Body of pancreas (tissue), 4 donors: ENCODE measurements around the gene SUPT3H.

Experiments used
- POLR2A ChIP-seq, 3 donors: fragments of 450-650 bp; IDR thresholded peaks; one replicate each; pipeline ENCODE4 v1.6.1; 2016; ENCODE audit warnings: antibody characterized with exemption in 3 of 3, mild to moderate bottlenecking in 2 of 3
- TF ChIP-seq, protein P1 (sequence below), 7 experiments: fragments of 450-650 bp in 4 of 7; fragments of 200-600 bp in 3 of 7; sonication (generic) in 3 of 7; IDR thresholded peaks; one replicate each; pipeline ENCODE4 v1.5.1; 2016 to 2019; ENCODE audit warnings: antibody characterized with exemption in 7 of 7

DNA sequence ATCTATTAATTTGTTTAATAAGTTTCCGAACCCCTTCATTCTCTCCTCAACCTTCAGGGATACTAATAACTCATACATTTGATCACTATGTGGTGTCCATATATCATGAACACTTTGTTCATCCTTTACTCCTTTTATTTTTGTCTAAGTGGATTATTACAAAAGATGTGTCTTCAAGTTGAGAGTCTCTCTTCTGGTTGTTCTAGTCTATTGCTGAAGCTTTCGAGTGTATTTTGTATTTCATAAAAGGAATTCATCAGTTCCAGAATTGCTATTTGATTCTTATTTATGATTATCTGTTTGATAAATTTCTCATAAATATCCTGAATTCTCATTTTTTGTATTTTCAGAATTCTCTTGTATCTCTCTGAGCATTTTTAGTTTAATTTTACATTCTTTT, 146.1 kb downstream of the SUPT3H start:
- TF ChIP-seq POLR2A (IDR thresholded peaks at IDR 0.05) = no peak
- TF ChIP-seq, protein P1, sequence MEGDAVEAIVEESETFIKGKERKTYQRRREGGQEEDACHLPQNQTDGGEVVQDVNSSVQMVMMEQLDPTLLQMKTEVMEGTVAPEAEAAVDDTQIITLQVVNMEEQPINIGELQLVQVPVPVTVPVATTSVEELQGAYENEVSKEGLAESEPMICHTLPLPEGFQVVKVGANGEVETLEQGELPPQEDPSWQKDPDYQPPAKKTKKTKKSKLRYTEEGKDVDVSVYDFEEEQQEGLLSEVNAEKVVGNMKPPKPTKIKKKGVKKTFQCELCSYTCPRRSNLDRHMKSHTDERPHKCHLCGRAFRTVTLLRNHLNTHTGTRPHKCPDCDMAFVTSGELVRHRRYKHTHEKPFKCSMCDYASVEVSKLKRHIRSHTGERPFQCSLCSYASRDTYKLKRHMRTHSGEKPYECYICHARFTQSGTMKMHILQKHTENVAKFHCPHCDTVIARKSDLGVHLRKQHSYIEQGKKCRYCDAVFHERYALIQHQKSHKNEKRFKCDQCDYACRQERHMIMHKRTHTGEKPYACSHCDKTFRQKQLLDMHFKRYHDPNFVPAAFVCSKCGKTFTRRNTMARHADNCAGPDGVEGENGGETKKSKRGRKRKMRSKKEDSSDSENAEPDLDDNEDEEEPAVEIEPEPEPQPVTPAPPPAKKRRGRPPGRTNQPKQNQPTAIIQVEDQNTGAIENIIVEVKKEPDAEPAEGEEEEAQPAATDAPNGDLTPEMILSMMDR (IDR thresholded peaks at IDR 0.05) = no peak
